Stimulated activated CD4-positive, alpha-beta T cell treated with anti-CD3 and anti-CD28 coated beads, Interleukin-4, amount 100 ng/mL, for 4 hours (primary cell): ENCODE results near the gene WDR19.
"Not testable (repeated sequence)": the region's sequence is repeated elsewhere in the genome, so short reads cannot be mapped to it uniquely, and the experiment has no call there.

Experiments used
- DNase-seq, 2 experiments: peaks; one replicate each; pipeline ENCODE4 v3.0.0-alpha.2; 2020

The WDR19 gene

GRCh38 chr4:39181905-39182638 lies at the start of gene WDR19:
Gene WDR19 (plus strand): TSS chr4:39182529. CDS start chr4:39182558, 29 bp downstream.
- peak; percentile 97 to 99 for DNase-seq

GRCh38 chr4:39133623-39134022 lies 48.7 kb upstream of the WDR19 start:
- DNase-seq = no peak

- DNase-seq = no peak
These were observed 47.5 kb upstream of the WDR19 start for GRCh38 chr4:39134683-39135306.

GRCh38 chr4:39138227-39138626 lies 44.1 kb upstream of the WDR19 start:
- DNase-seq = not testable (repeated sequence)

- DNase-seq = no peak
These were observed 36.1 kb upstream of the WDR19 start for GRCh38 chr4:39146211-39146610.

GRCh38 chr4:39154009-39154408 lies 28.3 kb upstream of the WDR19 start:
- no peak for DNase-seq

GRCh38 chr4:39157520-39157919 lies 24.8 kb upstream of the WDR19 start:
- DNase-seq = no peak

GRCh38 chr4:39166177-39166576 lies 16.2 kb upstream of the WDR19 start:
- no peak for DNase-seq

- DNase-seq = no peak
These were observed 15.7 kb upstream of the WDR19 start for GRCh38 chr4:39166669-39167068.

GRCh38 chr4:39169426-39169825 lies 12.9 kb upstream of the WDR19 start:
- DNase-seq = no peak

- DNase-seq = no peak
These were observed 12.0 kb upstream of the WDR19 start for GRCh38 chr4:39170301-39170700.

GRCh38 chr4:39178706-39179105 lies 3.6 kb upstream of the WDR19 start:
- DNase-seq = no peak

- DNase-seq = no peak
These were observed 2.6 kb upstream of the WDR19 start for GRCh38 chr4:39179681-39180080.

- DNase-seq = not testable (repeated sequence)
These were observed 1.7 kb upstream of the WDR19 start for GRCh38 chr4:39180629-39181028.

GRCh38 chr4:39181520-39181904 lies 817 bp upstream of the WDR19 start:
- no peak for DNase-seq

- DNase-seq = no peak
These were observed 19.6 kb downstream of the WDR19 start for GRCh38 chr4:39201963-39202362.

- no peak for DNase-seq
These were observed 22.2 kb downstream of the WDR19 start for GRCh38 chr4:39204543-39204942.

GRCh38 chr4:39205000-39205399 lies 22.7 kb downstream of the WDR19 start:
- no peak for DNase-seq

- DNase-seq = no peak
These were observed 23.1 kb downstream of the WDR19 start for GRCh38 chr4:39205476-39205875.

- no peak for DNase-seq
These were observed 45.6 kb downstream of the WDR19 start for GRCh38 chr4:39227906-39228305.

GRCh38 chr4:39228377-39228776 lies 46.0 kb downstream of the WDR19 start:
- no peak for DNase-seq

- no peak for DNase-seq
These were observed 48.1 kb downstream of the WDR19 start for GRCh38 chr4:39230462-39230861.

GRCh38 chr4:39231660-39232059 lies 49.3 kb downstream of the WDR19 start:
- DNase-seq = no peak

- no peak for DNase-seq
These were observed 49.8 kb downstream of the WDR19 start for GRCh38 chr4:39232100-39232499.

GRCh38 chr4:39233114-39233513 lies 50.8 kb downstream of the WDR19 start:
- DNase-seq = no peak
